Natural killer cell treated with Interleukin-12 subunit alpha and Interleukin-12 subunit beta and Interleukin-15 and Interleukin-18, amount 100 ng/mL, for 72 hours (primary cell): ENCODE data around the gene DYNC2I2. TPM values are rescaled to one million over a fixed set of nuclear protein-coding genes. Genes with fewer than 3 reads are reported as not detected.
A peak's percentile ranks its signal among the peaks of the same experiment; 100 is the strongest.
"Not testable (repeated sequence)": the region's sequence is repeated elsewhere in the genome, so short reads cannot be mapped to it uniquely, and the experiment has no call there.

ENCODE experiments used
- ATAC-seq, 2 donors: fragments of 150-1000 bp; cut with Tn5 transposase in 1 of 2; sonication (Bioruptor Pico), chemical (Tn5 transposase) in 1 of 2; 2 replicates each; pipeline ENCODE4 v1.10.0; 2021
- DNase-seq: peaks from one replicate; pipeline ENCODE4 v3.0.0; 2022; ENCODE audit warnings: low spot score
- H3K27ac Mint-ChIP-seq, 2 donors: 1 replicate in 1 of 2; 2 replicates in 1 of 2; pipeline ENCODE4 v1.8.0; 2022; ENCODE audit warnings: mixed read lengths in 2 of 2, mild to moderate bottlenecking in 1 of 2, moderate library complexity in 1 of 2
- H3K27me3 Mint-ChIP-seq, 2 donors: 1 replicate in 1 of 2; 2 replicates in 1 of 2; pipeline ENCODE4 v1.8.0; 2022; ENCODE audit warnings: mixed read lengths in 2 of 2
- H3K36me3 Mint-ChIP-seq: one replicate; pipeline ENCODE4 v1.8.0; 2022; ENCODE audit warnings: mixed read lengths
- H3K4me1 Mint-ChIP-seq, 2 donors: 1 replicate in 1 of 2; 2 replicates in 1 of 2; pipeline ENCODE4 v1.8.0; 2022; ENCODE audit warnings: low read depth in 2 of 2, mixed read lengths in 2 of 2, mild to moderate bottlenecking in 1 of 2
- H3K4me3 Mint-ChIP-seq: one replicate; pipeline ENCODE4 v1.8.0; 2022; ENCODE audit warnings: mixed read lengths
- H3K9me3 Mint-ChIP-seq: 2 replicates; pipeline ENCODE4 v1.8.0; 2022; ENCODE audit warnings: mixed read lengths
- total RNA-seq, 2 donors: library from RNA; stranded (reverse); gene quantifications; one replicate each; pipeline ENCODE4 v1.2.3, GENCODE V29; 2022

The DYNC2I2 gene
- total RNA-seq, 2 donors from 2014 or later = 23.7 to 62.6 TPM

GRCh38 chr9:128693738-128694137 is 37.1 kb upstream of the DYNC2I2 start:
- peaks cover 36% of the 10 kb centered on the region for H3K36me3 Mint-ChIP-seq
- peak overlapping the region; percentile 11 to 68 for H3K27ac Mint-ChIP-seq
- DNase-seq = not testable (repeated sequence)

GRCh38 chr9:128690684-128691034 is 34.0 kb upstream of the DYNC2I2 start:
- Mint-ChIP-seq H3K9me3 (no peaks in the 10 kb centered on the region), H3K36me3 (peaks cover 33% of the 10 kb centered on the region)
- DNase-seq = no peak

More at GRCh38 chr9:128693738-128694137, 37.1 kb upstream of the DYNC2I2 start:
- H3K9me3 Mint-ChIP-seq, ATAC-seq, H3K27me3 Mint-ChIP-seq: not testable (repeated sequence)
- peaks cover 21 to 25% of the 10 kb centered on the region in 2 donors for H3K4me1 Mint-ChIP-seq
- peak overlapping the region; percentile 4 for H3K4me3 Mint-ChIP-seq

DNA sequence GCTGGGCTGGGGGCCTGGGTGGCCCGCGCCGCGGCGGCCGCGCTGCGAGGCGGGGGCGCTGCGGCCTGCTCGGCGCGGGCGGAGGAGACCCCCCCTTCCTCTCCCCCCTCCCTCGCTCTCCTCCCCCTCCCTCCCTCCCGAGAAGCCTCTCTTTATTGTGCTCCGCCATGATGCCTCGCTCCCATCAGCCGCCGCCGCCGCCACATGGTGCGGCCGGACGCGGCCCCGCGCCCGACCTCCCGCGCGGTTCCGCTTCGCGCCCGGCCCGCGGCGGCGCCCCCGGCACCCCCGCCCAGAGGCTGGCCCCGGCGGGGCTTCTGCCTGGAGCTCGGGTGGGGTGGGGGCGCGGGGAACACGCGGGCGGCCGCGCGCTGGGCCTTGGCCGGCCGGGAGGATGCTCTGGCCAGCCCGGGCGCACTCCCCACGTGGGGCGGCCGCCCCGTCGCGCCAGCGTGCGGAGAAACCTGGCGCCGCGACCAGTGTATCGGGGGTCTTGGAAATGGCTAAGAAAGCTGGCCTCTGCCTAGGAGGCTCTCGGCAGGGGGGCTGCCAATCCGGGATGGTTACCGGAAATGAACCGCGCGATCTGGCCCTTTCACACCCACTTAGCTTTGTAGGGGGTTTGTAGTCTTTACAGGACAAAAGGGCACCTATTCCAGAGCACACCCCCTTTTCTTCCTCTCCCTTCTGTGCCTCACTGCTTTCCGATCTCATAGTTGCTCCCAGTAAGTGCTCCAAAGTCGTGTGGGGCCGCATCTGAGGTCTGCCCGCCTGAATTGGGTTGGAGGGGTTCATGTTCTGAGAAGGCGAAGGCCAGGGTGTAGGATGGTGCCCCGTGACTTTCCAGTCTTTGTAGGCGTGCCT is 33.4 kb upstream of the DYNC2I2 start:
- no peak for DNase-seq
- Mint-ChIP-seq H3K4me1 (peaks cover 43 to 48% of the 10 kb centered on the region in 2 donors), H3K4me3 (peak overlapping the region; percentile 100), H3K36me3 (peaks cover 33% of the 10 kb centered on the region), H3K9me3 (no peaks in the 10 kb centered on the region), H3K27me3 (no peaks in the 10 kb centered on the region), H3K27ac (peak overlapping the region; percentile 90 to 96)
- peak; percentile 2 to 5 for ATAC-seq

More at GRCh38 chr9:128690684-128691034, 34.0 kb upstream of the DYNC2I2 start:
- H3K4me3 Mint-ChIP-seq = peak overlapping the region; percentile 100
- H3K27me3 Mint-ChIP-seq = no peaks in the 10 kb centered on the region
- peak overlapping the region; percentile 90 to 96 for H3K27ac Mint-ChIP-seq
- no peak for ATAC-seq
- peaks cover 37 to 42% of the 10 kb centered on the region in 2 donors for H3K4me1 Mint-ChIP-seq

DNA sequence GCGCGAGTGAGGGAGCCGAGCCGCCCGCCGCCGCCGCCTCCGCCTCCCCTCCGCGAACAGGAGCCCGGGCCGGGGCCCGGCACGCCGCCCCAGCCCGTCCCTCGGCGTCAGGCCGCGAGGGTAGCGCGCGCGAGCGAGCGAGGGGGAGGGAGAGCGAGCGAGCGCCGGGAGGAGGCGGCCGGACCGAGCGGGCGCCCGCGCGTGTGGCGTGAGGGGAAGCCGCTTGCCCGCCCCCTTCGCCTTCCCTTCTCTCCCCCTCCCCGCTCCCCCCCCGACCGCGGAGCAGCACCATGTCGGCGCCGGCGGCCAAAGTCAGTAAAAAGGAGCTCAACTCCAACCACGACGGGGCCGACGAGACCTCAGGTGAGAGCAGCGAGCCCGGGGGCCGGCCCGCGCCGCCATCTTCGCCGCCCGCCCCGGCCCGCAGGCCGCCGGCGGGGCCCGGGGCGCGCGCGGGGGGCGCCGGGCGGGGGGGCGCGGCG is 32.7 kb upstream of the DYNC2I2 start:
- H3K27ac Mint-ChIP-seq = no peak overlapping the region
- peak; percentile 47 to 59 for ATAC-seq
- no peaks in the 10 kb centered on the region for H3K27me3 Mint-ChIP-seq
- H3K4me3 Mint-ChIP-seq = peak overlapping the region; percentile 69
- H3K9me3 Mint-ChIP-seq = no peaks in the 10 kb centered on the region
- peaks cover 51 to 56% of the 10 kb centered on the region in 2 donors for H3K4me1 Mint-ChIP-seq
- H3K36me3 Mint-ChIP-seq = peaks cover 37% of the 10 kb centered on the region
- no peak for DNase-seq

GRCh38 chr9:128688501-128689292 is 32.0 kb upstream of the DYNC2I2 start, which contains the start of gene SET:
TSS of gene SET (plus strand) at chr9:128689222. CDS start at chr9:128689583, 361 bp downstream.
- peak within 1 kb of the TSS; percentile 100 for H3K4me3 Mint-ChIP-seq
- peaks cover 50 to 59% of the 10 kb centered on the region in 2 donors for H3K4me1 Mint-ChIP-seq
- no peaks in the 10 kb centered on the region for H3K27me3 Mint-ChIP-seq
- H3K27ac Mint-ChIP-seq = peak within 1 kb of the TSS; percentile 99 to 100
- no peaks in the 10 kb centered on the region for H3K9me3 Mint-ChIP-seq
- H3K36me3 Mint-ChIP-seq = peaks cover 37% of the 10 kb centered on the region
- DNase-seq = peak; percentile 98
- peak; percentile 91 to 93 for ATAC-seq

DNA sequence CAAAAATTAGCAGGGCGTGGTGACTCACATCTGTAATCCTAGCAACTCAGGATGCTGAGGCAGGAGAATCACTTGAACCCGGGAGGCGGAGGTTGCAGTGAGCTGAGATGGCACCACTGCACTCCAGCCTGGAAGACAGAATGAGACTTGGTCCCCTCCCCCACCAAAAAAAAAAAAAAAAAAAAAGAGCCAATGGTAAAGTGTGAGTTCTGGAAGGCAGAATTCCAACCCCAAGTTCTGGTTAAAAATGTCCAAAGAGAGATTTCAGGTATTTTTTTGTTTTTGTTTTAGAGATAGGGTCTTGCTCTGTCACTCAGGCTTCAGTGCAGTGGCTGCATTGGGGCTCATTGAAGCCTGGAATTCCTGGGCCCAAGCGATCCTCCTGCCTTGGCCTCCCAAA is 30.8 kb upstream of the DYNC2I2 start:
- H3K27ac Mint-ChIP-seq = peak overlapping the region; percentile 99 to 100
- H3K4me1 Mint-ChIP-seq = peaks cover 52 to 58% of the 10 kb centered on the region in 2 donors
- H3K36me3 Mint-ChIP-seq = peaks cover 29% of the 10 kb centered on the region
- no peaks in the 10 kb centered on the region for H3K27me3 Mint-ChIP-seq
- DNase-seq = no peak
- H3K4me3 Mint-ChIP-seq = peak overlapping the region; percentile 97
- ATAC-seq = no peak
- H3K9me3 Mint-ChIP-seq = no peaks in the 10 kb centered on the region

DNA sequence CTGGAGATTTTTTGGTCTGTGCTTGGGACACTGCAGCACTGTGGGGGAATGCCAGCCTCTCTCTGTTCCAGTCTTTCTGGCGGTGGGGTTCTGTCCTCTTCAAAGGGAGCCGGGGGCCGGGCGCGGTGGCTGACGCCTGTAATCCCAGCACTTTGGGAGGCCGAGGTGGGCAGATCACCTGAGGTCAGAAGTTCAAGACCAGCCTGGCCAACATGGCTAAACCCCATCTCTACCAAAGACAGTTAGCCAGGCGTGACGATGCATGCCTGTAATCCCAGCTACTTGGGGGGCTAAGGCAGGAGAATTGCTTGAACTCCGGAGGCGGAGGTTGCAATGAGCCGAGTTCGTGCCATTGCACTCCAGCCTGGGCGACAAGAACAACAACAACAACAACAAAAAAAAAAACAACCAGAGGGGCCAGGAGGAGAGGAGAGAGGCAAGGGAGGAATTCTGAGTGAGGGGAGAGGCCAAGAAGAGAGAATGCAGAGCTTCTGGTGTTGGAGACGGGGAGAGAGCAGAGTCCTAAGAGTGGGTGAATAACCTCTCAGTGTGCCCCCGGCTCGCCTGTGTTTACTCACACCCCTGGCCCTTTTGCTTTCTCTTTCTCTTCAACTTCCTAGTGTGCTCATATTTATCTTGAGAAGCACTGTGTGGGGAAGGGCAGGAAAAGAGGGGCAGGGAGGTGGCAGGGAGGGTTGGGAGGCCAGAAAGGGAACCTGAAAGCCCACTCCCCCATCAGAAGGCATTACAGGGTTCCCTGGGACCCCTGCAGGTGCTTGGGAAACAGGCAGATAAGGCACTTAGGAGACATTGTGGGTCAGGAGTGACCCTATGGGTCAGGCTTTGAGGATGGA is 29.2 kb upstream of the DYNC2I2 start:
- H3K4me3 Mint-ChIP-seq = peak overlapping the region; percentile 97
- peak overlapping the region; percentile 99 to 100 for H3K27ac Mint-ChIP-seq
- DNase-seq (peak; percentile 74), ATAC-seq (peak; percentile 48 to 55)
- no peaks in the 10 kb centered on the region for H3K27me3 Mint-ChIP-seq
- no peaks in the 10 kb centered on the region for H3K9me3 Mint-ChIP-seq
- H3K36me3 Mint-ChIP-seq = peaks cover 15% of the 10 kb centered on the region
- H3K4me1 Mint-ChIP-seq = peaks cover 46 to 48% of the 10 kb centered on the region in 2 donors

DNA sequence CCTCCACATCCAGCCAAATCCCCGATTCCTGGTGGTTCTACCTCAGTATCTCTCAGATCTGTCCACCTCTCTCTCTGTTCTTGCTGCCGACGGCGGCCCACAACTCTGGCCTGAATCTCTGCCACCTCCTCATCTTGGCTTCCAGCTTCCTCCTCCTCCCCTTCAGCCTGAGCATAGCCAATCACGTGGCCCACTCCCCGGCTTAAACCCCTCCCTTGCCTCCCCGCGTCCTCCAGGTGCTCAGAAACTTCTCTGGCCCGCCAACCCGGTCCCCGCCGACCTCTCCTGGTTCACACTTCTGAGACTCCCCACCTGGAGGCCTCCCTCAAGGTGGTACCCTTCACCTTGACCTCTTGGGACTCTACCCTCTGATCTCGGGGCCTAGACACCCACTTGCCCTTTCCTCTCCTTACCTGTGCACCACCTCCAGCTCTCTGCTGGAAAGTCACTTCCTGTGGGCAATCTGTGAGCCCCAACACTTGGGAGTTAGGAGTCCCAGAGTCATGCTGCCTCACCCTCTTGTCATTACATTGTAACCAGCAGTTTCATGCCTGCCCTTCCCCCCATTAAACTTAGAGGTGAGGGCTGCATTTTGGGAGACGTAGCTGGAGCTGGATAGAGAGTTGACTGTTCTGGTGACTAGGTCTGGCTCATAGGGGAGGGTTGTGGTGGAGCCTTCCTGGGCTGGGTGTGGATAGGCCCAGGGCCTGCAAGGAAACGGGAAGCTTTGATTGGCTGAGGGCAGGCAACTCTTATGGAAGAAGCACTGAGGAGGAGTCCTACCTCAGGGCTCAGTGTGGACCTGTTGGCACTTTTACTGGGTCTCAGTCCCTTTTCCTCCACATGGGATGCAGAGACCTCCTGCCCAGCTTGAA is 27.9 kb upstream of the DYNC2I2 start:
- peak; percentile 58 to 62 for ATAC-seq
- H3K27me3 Mint-ChIP-seq = no peaks in the 10 kb centered on the region

GRCh38 chr9:128684065-128684324 is 27.3 kb upstream of the DYNC2I2 start:
- peak overlapping the region; percentile 97 for H3K4me3 Mint-ChIP-seq
- H3K9me3 Mint-ChIP-seq = no peaks in the 10 kb centered on the region
- no peaks in the 10 kb centered on the region for H3K27me3 Mint-ChIP-seq
- peaks cover 40 to 42% of the 10 kb centered on the region in 2 donors for H3K4me1 Mint-ChIP-seq
- H3K27ac Mint-ChIP-seq = peak overlapping the region; percentile 99 to 100
- DNase-seq (no peak), ATAC-seq (no peak)
- H3K36me3 Mint-ChIP-seq = peaks cover 9% of the 10 kb centered on the region

More for the DNA sequence above, 27.9 kb upstream of the DYNC2I2 start:
- Mint-ChIP-seq H3K36me3 (peaks cover 9% of the 10 kb centered on the region), H3K9me3 (no peaks in the 10 kb centered on the region), H3K4me3 (peak overlapping the region; percentile 97), H3K27ac (peak overlapping the region; percentile 99 to 100), H3K4me1 (peaks cover 40 to 42% of the 10 kb centered on the region in 2 donors)
- DNase-seq = peak; percentile 83

DNA sequence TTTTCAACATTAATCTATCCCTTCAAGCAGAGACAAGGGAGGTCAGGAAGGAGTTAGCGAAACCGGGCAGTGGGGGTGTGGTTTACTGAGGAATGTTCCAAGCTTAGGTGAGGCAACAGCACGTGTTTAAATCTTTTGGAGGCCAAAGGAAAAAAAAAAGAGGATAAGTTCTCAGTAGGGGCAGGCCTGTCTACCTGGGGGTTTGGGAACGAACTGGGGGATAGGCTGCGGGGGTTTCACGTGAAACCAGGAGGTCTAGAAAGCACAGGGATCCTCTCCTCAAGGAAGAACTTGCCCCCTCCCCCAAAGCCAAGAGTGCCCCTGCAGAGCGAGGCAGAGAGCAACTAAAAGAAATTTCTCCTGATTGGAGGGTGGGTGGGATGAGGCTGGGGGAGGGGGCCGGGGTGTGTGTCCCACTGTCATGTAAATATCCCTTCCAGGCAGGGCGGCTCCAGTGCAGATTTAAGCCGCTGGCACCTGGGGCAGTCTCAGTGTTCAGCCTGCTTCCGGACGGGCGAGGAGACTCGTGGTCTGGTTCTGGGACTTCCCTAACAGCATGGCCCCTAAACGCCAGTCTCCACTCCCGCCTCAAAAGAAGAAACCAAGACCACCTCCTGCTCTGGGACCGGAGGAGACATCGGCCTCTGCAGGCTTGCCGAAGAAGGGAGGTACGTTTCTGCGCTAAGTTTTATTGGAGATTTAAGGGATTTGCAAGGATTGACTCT is 26.9 kb upstream of the DYNC2I2 start:
- H3K27ac Mint-ChIP-seq = peak overlapping the region; percentile 99 to 100
- H3K4me1 Mint-ChIP-seq = peaks cover 40 to 42% of the 10 kb centered on the region in 2 donors
- H3K4me3 Mint-ChIP-seq = peak overlapping the region; percentile 97
- DNase-seq (peak; percentile 72), ATAC-seq (peak; percentile 64 to 65)
- H3K36me3 Mint-ChIP-seq = peaks cover 9% of the 10 kb centered on the region
- no peaks in the 10 kb centered on the region for H3K9me3 Mint-ChIP-seq
- no peaks in the 10 kb centered on the region for H3K27me3 Mint-ChIP-seq

DNA sequence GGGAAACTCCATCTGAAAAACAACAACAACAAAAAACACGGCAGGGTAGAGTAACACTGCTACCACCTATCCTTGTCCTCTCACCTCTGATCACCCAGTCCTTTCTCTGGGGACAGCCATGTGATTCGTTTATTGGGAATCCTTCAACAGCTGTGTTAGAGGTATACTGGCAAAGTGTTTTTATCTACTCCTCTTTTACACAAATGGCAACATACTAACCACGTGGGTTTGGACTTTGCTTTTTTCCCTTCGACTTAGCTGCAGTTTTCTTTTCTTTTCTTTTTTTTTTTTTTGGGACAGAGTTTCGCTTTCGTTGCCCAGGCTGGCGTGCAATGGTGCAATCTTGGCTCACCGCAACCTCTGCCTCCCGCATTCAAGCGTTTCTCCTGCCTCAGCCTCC is 21.1 kb upstream of the DYNC2I2 start:
- Mint-ChIP-seq H3K9me3 (no peaks in the 10 kb centered on the region), H3K4me3 (no peak overlapping the region), H3K4me1 (peaks cover 0 to 4% of the 10 kb centered on the region in 2 donors), H3K36me3 (no peaks in the 10 kb centered on the region), H3K27me3 (no peaks in the 10 kb centered on the region), H3K27ac (no peak overlapping the region)
- no peak for ATAC-seq
- no peak for DNase-seq

- no peak for ATAC-seq
- no peak for DNase-seq
- no peak overlapping the region for H3K27ac Mint-ChIP-seq
- no peaks in the 10 kb centered on the region for H3K36me3 Mint-ChIP-seq
- no peaks in the 10 kb centered on the region for H3K9me3 Mint-ChIP-seq
- H3K27me3 Mint-ChIP-seq = no peaks in the 10 kb centered on the region
- no peak overlapping the region for H3K4me3 Mint-ChIP-seq
- no peaks in the 10 kb centered on the region for H3K4me1 Mint-ChIP-seq
Observed at GRCh38 chr9:128675382-128675781, 18.7 kb upstream of the DYNC2I2 start.
